Fibroblast of mammary gland (primary cell): ENCODE measurements around the gene CHAF1B.
"Not testable (repeated sequence)": the region's sequence is repeated elsewhere in the genome, so short reads cannot be mapped to it uniquely, and the experiment has no call there.

Experiments used
- DNase-seq: peaks from one replicate; pipeline ENCODE4 v3.0.0-alpha.2; 2010; ENCODE audit warnings: low read depth
- H3K4me3 ChIP-seq: 2 replicates; pipeline ENCODE4 v1.5.1; 2011; ENCODE audit warnings: low read depth, mild to moderate bottlenecking, low read length, moderate library complexity; ENCODE audit not compliant: control insufficient read depth
- CTCF ChIP-seq: conservative IDR thresholded peaks from 2 replicates; pipeline ENCODE4 v1.5.1; 2011; ENCODE audit warnings: low read depth, low read length, inconsistent platforms; ENCODE audit not compliant: control insufficient read depth, insufficient read depth

Gene CHAF1B

GRCh38 chr21:36375994-36376393, 9.2 kb upstream of the CHAF1B start:
- H3K4me3 ChIP-seq, result no peak overlapping the region
- DNase-seq, result no peak
- TF ChIP-seq CTCF, result no peak

- no peak for TF ChIP-seq CTCF
- DNase-seq, result no peak
- no peak overlapping the region for H3K4me3 ChIP-seq
These were observed 7.8 kb upstream of the CHAF1B start for GRCh38 chr21:36377391-36377842.

GRCh38 chr21:36379251-36379650, 5.9 kb upstream of the CHAF1B start:
- no peak overlapping the region for H3K4me3 ChIP-seq
- TF ChIP-seq CTCF, result no peak
- no peak for DNase-seq

GRCh38 chr21:36381841-36382589, 3.2 kb upstream of the CHAF1B start:
- TF ChIP-seq CTCF, result no peak
- peak; percentile 41 for DNase-seq
- no peak overlapping the region for H3K4me3 ChIP-seq

- H3K4me3 ChIP-seq, DNase-seq: not testable (repeated sequence)
These were observed 2.5 kb upstream of the CHAF1B start for GRCh38 chr21:36382722-36383121.

GRCh38 chr21:36384885-36385232, 333 bp upstream of the CHAF1B start:
- H3K4me3 ChIP-seq, result no peak overlapping the region
- TF ChIP-seq CTCF, result no peak
- DNase-seq, result no peak

GRCh38 chr21:36386031-36386642, 945 bp downstream of the CHAF1B start:
- TF ChIP-seq CTCF, result no peak
- H3K4me3 ChIP-seq, result peak overlapping the region; percentile 65
- DNase-seq, result peak; percentile 21
